Measurements from ENCODE around the gene STK24.

The STK24 gene

GRCh38 chr13:98486412-98486811 is 90.5 kb downstream of the STK24 start:
- DNase-seq: no peak

DNA sequence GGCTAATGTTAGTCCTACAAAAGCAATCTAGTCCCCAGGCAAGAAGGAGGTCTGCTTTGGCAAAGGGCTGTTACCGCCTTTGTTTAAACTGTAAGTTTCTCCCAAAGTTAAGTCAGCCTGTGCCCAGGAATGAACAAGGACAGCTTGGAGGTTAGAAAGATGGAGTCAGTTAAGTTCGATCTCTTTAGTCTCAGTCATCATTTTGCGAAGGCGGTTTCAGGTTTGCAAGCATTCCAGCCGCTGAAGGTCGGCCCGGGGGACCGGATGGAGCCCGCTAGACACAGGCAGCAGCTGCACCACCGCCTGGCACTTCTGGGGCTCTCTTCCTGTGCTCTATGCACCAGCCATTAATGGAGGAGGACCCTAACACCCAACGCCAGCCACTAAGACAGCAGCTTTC is 91.3 kb downstream of the STK24 start:
- no peak for DNase-seq

DNA sequence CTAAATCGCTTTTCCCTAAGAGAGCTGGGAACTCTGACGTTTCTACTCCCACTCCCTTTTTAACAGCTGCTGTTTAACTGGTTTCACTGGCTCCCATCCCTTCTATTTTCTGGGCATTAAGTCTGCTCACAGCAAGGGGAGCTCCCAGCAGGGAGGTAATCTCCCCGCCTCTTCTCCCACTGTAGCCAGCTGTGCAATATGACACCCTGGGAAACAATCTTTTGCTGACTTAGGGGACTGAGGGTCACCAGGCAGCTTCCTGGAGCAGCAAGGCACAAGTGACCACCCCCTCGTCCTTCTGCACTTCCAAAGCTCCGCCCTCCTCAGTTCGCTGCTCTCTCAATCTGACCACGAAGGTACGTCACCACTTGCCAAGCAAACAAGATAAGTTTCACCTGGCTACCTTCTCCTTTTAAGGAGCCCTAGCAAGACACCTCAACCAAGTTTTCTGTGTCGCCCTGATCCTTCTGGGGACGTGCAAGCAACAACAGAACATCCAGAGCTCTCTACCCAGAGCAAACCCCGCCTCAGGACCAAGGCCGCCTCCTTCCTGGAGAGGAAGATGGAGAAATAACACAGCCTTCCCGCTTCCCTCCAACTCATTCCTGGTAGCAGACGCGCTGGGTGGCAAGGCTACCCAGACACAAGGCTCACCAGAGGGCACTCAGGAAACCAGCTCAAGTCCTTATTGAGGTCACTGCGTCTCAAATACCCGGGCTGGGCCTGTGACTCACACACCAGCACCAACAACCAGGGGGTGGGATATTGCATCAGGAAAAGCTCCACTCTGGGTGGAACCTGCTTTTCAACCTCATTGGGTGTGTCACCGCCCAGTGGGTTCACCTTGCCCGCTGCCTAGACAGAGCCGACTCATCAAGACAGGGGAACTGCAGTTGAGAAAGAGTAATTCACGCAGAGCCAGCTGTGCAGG is 92.4 kb downstream of the STK24 start:
- peak; percentile 58 for DNase-seq

- no peak for DNase-seq
Observed at GRCh38 chr13:98483601-98484288, 93.2 kb downstream of the STK24 start.

DNA sequence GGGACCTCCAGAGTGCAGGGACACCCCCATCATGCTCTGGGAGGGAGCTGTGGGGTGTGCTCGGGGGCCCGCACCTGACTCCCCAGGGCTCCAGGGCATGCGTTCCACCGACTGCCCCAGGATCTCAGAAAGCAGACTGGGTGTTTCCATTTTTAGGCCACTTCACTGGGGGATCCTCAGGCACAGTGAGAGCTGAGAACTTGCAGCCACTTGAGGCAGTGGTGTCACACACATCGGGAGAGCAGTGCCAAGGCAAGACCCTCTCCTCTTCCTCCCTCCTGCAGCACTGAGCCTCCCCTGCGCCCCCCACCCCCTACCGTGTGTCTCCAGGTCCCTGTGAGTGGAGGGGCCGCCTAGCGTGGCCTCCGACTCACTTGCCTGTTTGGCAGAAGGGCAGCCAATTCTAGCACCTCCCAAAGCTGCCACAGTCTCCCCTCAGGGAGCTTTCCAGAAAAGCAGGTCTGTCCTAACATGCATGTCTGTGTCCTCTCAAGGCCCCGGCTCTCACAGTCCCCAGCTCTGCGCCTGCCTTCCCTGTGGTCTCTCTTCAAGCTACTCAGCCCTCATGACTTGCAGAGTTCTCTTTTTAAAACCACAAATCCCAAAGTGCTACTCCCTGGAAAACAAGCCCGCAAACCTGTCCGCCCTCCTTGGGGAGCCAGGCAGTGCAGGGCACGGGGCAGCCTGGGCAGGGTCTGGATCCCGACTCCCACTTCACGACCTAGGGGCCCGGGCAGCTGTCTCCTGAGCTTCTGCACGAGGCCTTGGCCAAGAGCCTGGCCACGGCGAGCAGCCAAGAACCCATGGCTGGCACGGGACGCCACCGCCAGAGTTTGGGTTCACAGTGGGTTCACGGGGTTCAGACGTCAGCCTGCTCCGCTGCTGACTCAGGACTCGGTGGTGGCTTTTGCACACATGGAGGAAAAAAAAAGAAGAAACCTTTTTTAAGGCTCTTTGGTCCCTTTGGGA is 94.1 kb downstream of the STK24 start:
- no peak for DNase-seq

DNA sequence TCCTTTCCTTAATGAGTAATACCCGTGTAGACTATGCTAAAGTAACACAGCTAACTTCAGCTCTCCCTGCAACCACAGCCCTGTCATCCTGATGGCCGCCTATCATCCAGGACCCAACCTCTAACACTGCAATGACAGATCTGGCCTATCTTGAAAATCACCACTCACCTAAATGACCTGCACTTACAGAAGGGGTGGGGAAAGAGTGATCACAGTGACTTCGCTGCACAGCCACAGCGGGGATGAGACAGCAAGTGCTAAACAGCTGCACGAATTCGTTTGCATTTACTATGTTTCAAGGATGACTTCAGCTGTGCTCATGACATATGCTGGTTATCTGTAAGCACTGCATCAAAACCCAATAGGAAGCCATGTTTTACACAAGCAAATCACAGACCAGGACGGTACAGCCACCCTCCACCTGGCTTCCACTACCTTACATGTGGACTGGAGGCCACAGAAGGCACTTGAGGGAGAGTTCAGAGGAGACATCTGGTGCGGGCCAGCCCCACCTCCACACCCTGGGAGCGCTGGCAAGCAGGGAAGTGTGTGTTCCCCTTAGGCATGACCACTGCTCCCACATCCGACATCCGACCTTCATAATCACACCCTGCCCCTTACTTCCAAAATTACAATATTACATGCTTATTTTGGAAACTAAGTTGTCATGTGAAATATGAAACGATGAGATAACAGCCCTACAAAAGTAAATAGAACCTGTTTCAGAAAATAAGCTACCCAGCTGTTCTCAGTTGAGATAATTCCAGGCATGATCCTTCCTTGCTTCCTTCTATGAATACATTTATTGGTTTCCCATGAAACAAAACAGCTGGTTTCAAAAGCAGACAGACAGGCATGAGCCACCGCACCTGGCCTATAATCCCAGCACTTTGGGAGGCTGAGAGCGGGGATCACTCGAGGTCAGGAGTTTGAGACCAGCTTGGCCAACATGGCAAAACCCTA is 95.7 kb downstream of the STK24 start:
- DNase-seq: peak; percentile 11

DNA sequence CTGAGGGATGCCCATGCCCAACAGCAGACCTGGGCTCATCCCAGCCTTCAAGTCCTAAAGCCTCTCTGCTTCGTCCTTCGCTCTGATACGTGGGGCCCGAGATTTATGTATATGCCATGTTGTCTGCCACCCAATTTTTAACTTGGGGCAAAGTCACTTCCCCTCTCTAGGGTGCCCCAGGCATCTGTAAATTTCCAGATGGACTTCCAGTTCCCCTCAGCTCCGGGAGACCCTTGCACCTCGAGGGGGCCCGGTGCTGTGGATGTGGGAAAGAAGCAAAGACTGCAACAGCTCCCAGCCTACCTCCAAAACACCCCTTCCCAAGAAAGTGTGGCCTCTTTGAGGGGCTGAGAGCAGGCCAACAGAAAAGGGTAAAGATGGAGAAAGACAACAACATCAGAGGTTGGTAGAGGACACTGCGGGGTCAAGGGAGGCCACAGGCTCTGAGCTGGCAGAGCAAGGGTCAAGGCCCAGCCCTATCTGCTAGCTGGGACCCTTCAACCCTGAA is 97.4 kb downstream of the STK24 start:
- DNase-seq: no peak

- no peak for DNase-seq
Observed at GRCh38 chr13:98478189-98479129, 98.4 kb downstream of the STK24 start.

GRCh38 chr13:98476538-98476966 is 100.4 kb downstream of the STK24 start:
- no peak for DNase-seq

DNA sequence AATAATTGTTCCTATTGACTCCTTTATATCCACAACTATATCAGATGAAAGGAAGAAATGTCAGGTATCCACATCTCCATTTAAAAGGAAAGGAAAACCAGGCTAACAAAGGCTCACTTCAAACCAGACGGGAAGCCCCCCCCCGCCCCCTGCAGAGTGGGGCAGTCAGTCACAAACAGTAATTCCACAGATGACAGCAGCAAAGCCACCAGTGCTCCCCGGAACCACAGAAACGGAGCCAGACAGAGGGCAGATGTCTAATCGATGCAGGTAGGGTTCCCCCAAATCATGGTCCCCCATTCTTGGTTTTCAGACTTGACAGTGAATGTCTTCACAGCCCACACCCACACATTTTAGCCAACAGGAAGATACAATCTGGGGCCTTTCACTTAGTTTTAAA is 100.8 kb downstream of the STK24 start:
- no peak for DNase-seq

- DNase-seq: no peak
Observed at GRCh38 chr13:98475522-98475921, 101.4 kb downstream of the STK24 start.

DNA sequence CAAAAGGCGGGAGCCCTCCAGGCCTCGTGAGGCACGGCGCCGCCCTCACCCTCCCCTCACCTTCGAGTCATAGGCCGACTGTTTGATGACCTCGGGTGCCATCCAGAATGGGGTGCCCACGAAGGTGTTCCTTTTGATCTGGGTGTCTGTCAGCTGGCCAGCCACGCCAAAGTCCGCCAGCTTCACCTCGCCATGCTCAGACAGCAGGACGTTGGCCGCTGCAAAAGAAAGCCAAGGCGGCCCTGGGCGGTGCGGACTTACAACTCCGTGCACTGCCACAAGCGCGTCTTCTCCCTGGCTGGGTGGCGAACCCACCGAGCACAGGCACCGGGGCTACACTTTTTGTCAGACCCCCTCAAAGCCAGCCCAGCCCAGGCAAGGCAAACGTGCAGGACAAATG is 102.1 kb downstream of the STK24 start:
- no peak for DNase-seq

DNA sequence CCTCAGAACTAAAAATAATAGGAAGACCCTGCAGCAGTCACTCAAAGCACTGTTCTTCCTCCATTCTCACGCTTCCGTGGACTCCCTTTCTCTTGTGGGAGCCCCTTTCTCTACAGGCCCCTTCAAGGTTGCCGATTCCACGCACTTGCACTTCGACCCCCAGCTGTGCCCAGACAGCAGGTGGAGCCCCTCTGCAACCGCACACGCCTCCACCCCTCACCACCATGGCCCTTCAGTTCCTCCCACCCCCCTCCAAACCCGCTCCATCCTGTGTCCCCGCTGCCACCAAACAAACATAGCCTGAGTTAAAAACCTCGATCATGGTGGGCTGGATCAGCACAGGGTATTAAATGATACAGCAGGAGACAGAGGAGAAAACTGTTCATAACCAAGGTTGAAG is 102.6 kb downstream of the STK24 start:
- no peak for DNase-seq

DNA sequence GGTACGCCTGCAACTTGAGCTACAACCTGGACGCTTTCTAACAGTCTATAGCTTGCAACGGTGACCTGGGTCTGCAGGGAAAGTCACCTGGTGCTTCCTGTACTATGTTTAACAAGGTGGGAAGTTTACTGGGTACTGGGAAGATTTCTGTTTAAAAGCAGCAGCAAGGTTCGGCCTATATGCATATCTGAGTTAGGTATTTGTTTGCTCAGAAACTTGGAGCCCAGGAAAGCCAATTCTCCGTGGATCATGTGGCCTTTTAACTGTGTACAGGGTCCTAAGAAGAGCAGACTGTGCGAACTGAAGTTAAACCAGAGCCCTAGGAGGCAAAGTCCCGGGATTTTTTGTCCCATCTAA is 103.1 kb downstream of the STK24 start:
- no peak for DNase-seq

DNA sequence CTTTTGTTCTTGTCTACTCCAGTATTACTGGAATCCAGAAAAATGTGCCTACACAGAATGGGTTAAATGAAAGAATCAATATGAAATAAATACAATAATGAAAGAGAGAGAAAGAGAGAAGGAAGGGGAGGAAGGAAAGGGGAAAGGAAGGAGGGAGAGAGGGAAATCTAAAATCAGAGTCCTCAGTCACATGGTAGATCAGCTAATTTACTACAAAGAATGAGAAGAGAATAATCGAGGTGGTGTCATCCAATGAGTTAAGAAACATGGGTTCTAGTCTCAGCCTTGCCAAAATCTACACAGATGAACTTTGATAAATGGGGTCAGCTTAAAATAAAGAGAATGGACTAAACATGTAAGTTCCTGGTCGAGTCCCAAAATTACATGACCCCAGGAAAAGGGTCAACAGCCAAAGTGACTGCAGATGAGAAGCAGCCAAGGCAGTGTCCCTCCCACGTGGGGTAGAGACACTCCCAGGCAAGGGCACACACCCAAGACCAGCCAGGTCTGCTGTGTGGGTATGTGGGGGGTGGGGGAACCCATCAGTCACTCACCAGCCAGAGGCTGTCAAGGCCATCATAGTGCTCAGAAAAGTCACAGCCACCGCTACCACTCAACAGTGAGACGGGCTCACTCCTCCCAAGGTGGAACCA is 103.6 kb downstream of the STK24 start:
- no peak for DNase-seq

- DNase-seq: no peak
Observed at GRCh38 chr13:98471934-98472333, 105.0 kb downstream of the STK24 start.

- no peak for DNase-seq
Observed at GRCh38 chr13:98470920-98471319, 106.0 kb downstream of the STK24 start.

DNA sequence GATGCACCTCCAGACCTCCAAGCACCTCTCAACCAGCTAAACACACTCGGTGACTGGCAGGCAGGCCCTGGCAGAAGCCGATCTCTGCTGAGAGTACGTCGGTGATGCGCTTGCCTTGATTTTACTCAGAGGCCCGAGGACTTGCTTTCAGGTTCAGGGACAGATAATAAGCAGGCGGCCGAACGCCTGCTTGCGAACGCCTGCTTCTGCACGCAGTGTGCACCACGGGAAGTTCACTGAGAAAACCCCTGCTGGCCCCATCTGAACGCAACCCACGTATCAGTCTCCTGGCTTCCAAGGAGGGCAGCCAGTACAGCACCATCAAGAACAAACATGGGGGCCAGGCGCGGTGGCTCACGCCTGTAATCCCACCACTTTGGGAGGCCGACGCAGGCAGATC is 108.0 kb downstream of the STK24 start:
- DNase-seq: no peak

GRCh38 chr13:98468361-98468760 is 108.5 kb downstream of the STK24 start:
- DNase-seq: no peak

Data from NCI-H2029 treated with DMSO at 0.1 percent for 48 hours (cell line).